Cardiac muscle cell (in vitro differentiated cells and primary cell): ENCODE data around the gene PURB. TPM values are rescaled to one million over a fixed set of nuclear protein-coding genes. Genes with fewer than 3 reads are reported as not detected.

Experiments used
- DNase-seq, 2 donors: peaks; one replicate each; pipeline versions ENCODE4 v3.0.0 to v3.0.0-alpha.2; 2010 to 2017; ENCODE audit warnings: low read depth in 1 of 2, low spot score in 1 of 2
- H3K27ac ChIP-seq: fragments of 200-600 bp; sonication (generic); 2 replicates; pipeline ENCODE4 v1.5.1; 2016
- H3K27me3 ChIP-seq: fragments of 200-600 bp; sonication (generic); 2 replicates; pipeline ENCODE4 v1.6.0; 2016; ENCODE audit warnings: control low read depth
- H3K36me3 ChIP-seq: fragments of 200-600 bp; sonication (generic); 2 replicates; pipeline ENCODE4 v1.5.1; 2016; ENCODE audit warnings: control low read depth
- H3K4me1 ChIP-seq: fragments of 200-600 bp; sonication (generic); 2 replicates; pipeline ENCODE4 v1.8.1; 2017; ENCODE audit warnings: low read depth, mild to moderate bottlenecking, mixed run types
- H3K4me3 ChIP-seq: fragments of 200-600 bp; sonication (generic); 2 replicates; pipeline ENCODE4 v1.5.1; 2016; ENCODE audit warnings: mild to moderate bottlenecking
- H3K9me3 ChIP-seq: fragments of 200-600 bp; sonication (generic); 2 replicates; pipeline ENCODE4 v1.5.1; 2017; ENCODE audit warnings: low read depth, mild to moderate bottlenecking, control low read depth
- CTCF ChIP-seq: IDR thresholded peaks from 2 replicates; pipeline ENCODE4 v1.5.1; 2012; ENCODE audit warnings: low read depth, mild to moderate bottlenecking, low read length
- polyA plus RNA-seq: library from polyadenylated mRNA; unstranded; fragments of >200 nt; fragmentation: Nextera tagmentation; extraction: Ambion mirVana; gene quantifications from 2 replicates; pipeline ENCODE4 v1.2.1, GENCODE V29; 2016
- total RNA-seq: library from RNA; depleted of rRNA; stranded (reverse); fragments of >200 nt; gene quantifications from 2 replicates; pipeline ENCODE4 v1.2.3, GENCODE V29; 2016

The PURB gene
- total and polyA plus RNA-seq, 2 experiments from 2014 or later, result 3.3 to 27.9 TPM

GRCh38 chr7:44920119-44920518 lies 34.8 kb upstream of the PURB start:
- Histone ChIP-seq H3K4me3 (no peak overlapping the region), H3K9me3 (no peaks in the 10 kb centered on the region), H3K36me3 (no peaks in the 10 kb centered on the region), H3K27ac (no peak overlapping the region), H3K4me1 (no peaks in the 10 kb centered on the region), H3K27me3 (no peaks in the 10 kb centered on the region)
- no peak for TF ChIP-seq CTCF
- no peak for DNase-seq

GRCh38 chr7:44918029-44918428 lies 32.7 kb upstream of the PURB start:
- no peaks in the 10 kb centered on the region for H3K9me3 ChIP-seq
- H3K27me3 ChIP-seq, result no peaks in the 10 kb centered on the region
- H3K36me3 ChIP-seq, result no peaks in the 10 kb centered on the region
- no peak overlapping the region for H3K4me3 ChIP-seq
- no peak for DNase-seq
- no peak for TF ChIP-seq CTCF
- H3K27ac ChIP-seq, result no peak overlapping the region
- H3K4me1 ChIP-seq, result no peaks in the 10 kb centered on the region

GRCh38 chr7:44917465-44917864 lies 32.1 kb upstream of the PURB start:
- no peak overlapping the region for H3K4me3 ChIP-seq
- no peak overlapping the region for H3K27ac ChIP-seq
- DNase-seq, result no peak
- H3K4me1 ChIP-seq, result no peaks in the 10 kb centered on the region
- H3K9me3 ChIP-seq, result no peaks in the 10 kb centered on the region
- no peaks in the 10 kb centered on the region for H3K36me3 ChIP-seq
- no peaks in the 10 kb centered on the region for H3K27me3 ChIP-seq
- no peak for TF ChIP-seq CTCF

GRCh38 chr7:44914992-44915607 lies 29.8 kb upstream of the PURB start:
- Histone ChIP-seq H3K9me3 (no peaks in the 10 kb centered on the region), H3K36me3 (no peaks in the 10 kb centered on the region), H3K27ac (no peak overlapping the region), H3K4me3 (no peak overlapping the region), H3K27me3 (no peaks in the 10 kb centered on the region), H3K4me1 (no peaks in the 10 kb centered on the region)
- DNase-seq, result no peak
- no peak for TF ChIP-seq CTCF

- H3K36me3 ChIP-seq, result no peaks in the 10 kb centered on the region
- H3K4me3 ChIP-seq, result no peak overlapping the region
- no peaks in the 10 kb centered on the region for H3K27me3 ChIP-seq
- no peaks in the 10 kb centered on the region for H3K9me3 ChIP-seq
- H3K4me1 ChIP-seq, result no peaks in the 10 kb centered on the region
- DNase-seq, result no peak
- H3K27ac ChIP-seq, result no peak overlapping the region
- TF ChIP-seq CTCF, result no peak
Measured at GRCh38 chr7:44912775-44913347, 27.5 kb upstream of the PURB start.

GRCh38 chr7:44911911-44912310 lies 26.6 kb upstream of the PURB start:
- Histone ChIP-seq H3K27me3 (no peaks in the 10 kb centered on the region), H3K4me1 (no peaks in the 10 kb centered on the region), H3K9me3 (no peaks in the 10 kb centered on the region), H3K27ac (no peak overlapping the region), H3K36me3 (no peaks in the 10 kb centered on the region), H3K4me3 (no peak overlapping the region)
- TF ChIP-seq CTCF, result no peak
- no peak for DNase-seq
